Cardiac fibroblast (primary cell): ENCODE measurements around the gene GDPD5.

Source experiments
- DNase-seq, 2 donors: peaks; one replicate each; pipeline versions ENCODE4 v3.0.0 to v3.0.0-alpha.2; 2010; ENCODE audit warnings: low read depth in 2 of 2
- H3K4me3 ChIP-seq, 2 donors: replicated peaks in 1 of 2; 1 replicate in 1 of 2; 2 replicates in 1 of 2; pipeline ENCODE4 v1.5.1; 2011; ENCODE audit warnings: low read depth in 2 of 2, low read length in 2 of 2, mild to moderate bottlenecking in 2 of 2, moderate library complexity in 1 of 2
- CTCF ChIP-seq: IDR thresholded peaks from one replicate; pipeline ENCODE4 v1.5.1; 2011; ENCODE audit warnings: low read depth, mild to moderate bottlenecking, low read length, inconsistent platforms

The GDPD5 gene

GRCh38 chr11:75434051-75434450, 91.7 kb downstream of the GDPD5 start:
- TF ChIP-seq CTCF, result no peak
- no peak for DNase-seq

GRCh38 chr11:75433443-75433842, 92.3 kb downstream of the GDPD5 start:
- no peak overlapping the region for H3K4me3 ChIP-seq
- DNase-seq, result no peak

More at GRCh38 chr11:75434051-75434450, 91.7 kb downstream of the GDPD5 start:
- no peak overlapping the region for H3K4me3 ChIP-seq

GRCh38 chr11:75432911-75433321, 92.8 kb downstream of the GDPD5 start, which contains the start of gene KLHL35:
Gene KLHL35 (minus strand): TSS chr11:75433203. CDS start chr11:75430629, 2,574 bp downstream.
- no peak within 1 kb of the TSS for H3K4me3 ChIP-seq
- no peak for TF ChIP-seq CTCF
- no peak for DNase-seq

More at GRCh38 chr11:75433443-75433842, 92.3 kb downstream of the GDPD5 start:
- no peak for TF ChIP-seq CTCF

GRCh38 chr11:75431533-75432525, 93.9 kb downstream of the GDPD5 start:
- no peak overlapping the region for H3K4me3 ChIP-seq
- TF ChIP-seq CTCF, result no peak
- no peak for DNase-seq

GRCh38 chr11:75430714-75431532, 94.8 kb downstream of the GDPD5 start:
- DNase-seq, result peak in 1 of 2 donors; percentile 13
- peak overlapping the region; percentile 5 to 32 for H3K4me3 ChIP-seq
- no peak for TF ChIP-seq CTCF

GRCh38 chr11:75429902-75430713, 95.6 kb downstream of the GDPD5 start:
- peak; percentile 61 to 72 for DNase-seq
- TF ChIP-seq CTCF, result no peak
- H3K4me3 ChIP-seq, result peak overlapping the region; percentile 5 to 32
